Measurements from ENCODE around the gene TBCD. TPM values are rescaled to one million over a fixed set of nuclear protein-coding genes. Genes with fewer than 3 reads are reported as not detected.

TBCD gene
- total RNA-seq, 1 experiment from 2014 or later, result 173 TPM

DNA sequence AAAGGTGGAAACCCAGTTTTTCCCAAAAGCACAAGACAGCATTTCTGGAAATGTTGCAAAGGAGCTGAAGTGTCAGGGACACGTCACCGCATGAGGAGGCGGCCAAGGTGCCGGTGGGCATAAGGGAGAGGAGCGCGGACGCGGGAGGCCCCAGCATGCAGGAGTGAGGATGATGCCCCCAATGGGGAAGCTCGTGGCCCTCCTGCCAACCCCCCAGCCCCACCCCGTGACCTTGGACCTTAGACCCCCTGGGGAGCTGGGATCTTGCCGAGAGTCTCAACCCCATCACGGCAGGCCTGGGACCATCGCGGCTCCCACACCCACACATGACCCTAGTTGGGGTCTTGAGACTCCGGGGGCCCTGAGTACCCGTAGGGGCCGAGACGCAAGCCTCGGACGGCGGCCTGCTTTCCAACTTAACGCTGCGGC is 208.1 kb downstream of the TBCD start:
- Mint-ChIP-seq H3K27ac (no peak overlapping the region), H3K27me3 (ENCODE audit: low read depth) (no peaks in the 10 kb centered on the region), H3K9me3 (peaks cover 11% of the 10 kb centered on the region), H3K36me3 (peaks cover 24% of the 10 kb centered on the region), H3K4me1 (peaks cover 10% of the 10 kb centered on the region), H3K4me3 (no peak overlapping the region)
- ATAC-seq (no peak), DNase-seq (ENCODE audit: low spot score) (no peak)
- ChIA-PET CTCF (no interaction called here), POLR2A (no interaction called here)
- TF ChIP-seq FOXK1 (CRISPR knock-in tag; IDR thresholded peaks at IDR 0.05) (no peak), MXD4 (CRISPR knock-in tag; IDR thresholded peaks at IDR 0.05; ENCODE audit: borderline replicate concordance) (no peak)

DNA sequence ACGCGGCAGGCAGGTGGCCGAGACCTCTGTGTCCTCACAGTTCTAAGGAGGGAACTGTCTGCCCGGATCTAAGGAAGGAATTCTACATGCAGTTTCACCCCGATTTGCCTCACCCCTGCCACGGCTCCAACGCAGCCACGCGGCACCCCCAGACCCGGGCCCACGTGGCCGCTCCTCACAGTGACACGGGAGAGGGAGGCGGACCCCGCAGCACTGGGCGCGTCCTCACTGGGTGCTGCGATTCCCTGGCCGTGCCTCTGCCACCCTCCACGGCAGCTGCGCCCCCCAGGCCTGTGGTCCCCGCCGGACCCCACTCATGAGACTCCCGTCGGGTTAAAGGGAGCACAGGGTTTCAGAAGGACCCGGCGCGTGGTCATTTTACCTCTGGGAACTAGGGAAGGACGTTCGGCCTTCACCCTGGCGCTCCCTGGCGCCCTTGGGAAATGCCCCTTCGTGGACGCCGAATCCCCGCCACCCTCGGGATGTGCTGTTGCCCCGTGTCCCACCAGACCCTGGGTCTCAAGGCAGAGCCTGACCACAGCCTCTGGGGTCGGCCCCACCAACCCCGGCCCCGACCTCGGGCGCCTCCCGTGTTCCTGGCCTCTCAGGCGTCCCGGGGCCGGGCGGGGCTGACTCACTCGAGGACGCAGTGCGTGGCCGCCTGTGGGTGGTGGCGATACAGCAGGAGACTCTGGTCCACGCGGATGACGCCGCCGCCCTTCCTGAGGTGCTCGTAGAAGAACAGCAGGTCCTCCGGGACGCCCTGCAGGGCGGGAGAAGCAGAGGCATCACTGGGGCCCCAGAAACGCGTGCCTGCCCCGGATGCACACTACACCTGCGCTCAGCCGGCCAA is 208.8 kb downstream of the TBCD start:
- H3K27me3 Mint-ChIP-seq (ENCODE audit: low read depth), result no peaks in the 10 kb centered on the region
- H3K9me3 Mint-ChIP-seq, result peaks cover 5% of the 10 kb centered on the region
- ATAC-seq, result no peak
- TF ChIP-seq HMGA2 (CRISPR knock-in tag; IDR thresholded peaks at IDR 0.05) (no peak), JUN (CRISPR knock-in tag; IDR thresholded peaks at IDR 0.05) (no peak), ATF1 (CRISPR knock-in tag; IDR thresholded peaks at IDR 0.05) (no peak), ZNF138 (CRISPR knock-in tag; conservative IDR thresholded peaks at IDR 0.05) (no peak), ZSCAN18 (CRISPR knock-in tag; IDR thresholded peaks at IDR 0.05) (no peak), FOXP1 (CRISPR knock-in tag; IDR thresholded peaks at IDR 0.05; ENCODE audit: borderline replicate concordance) (no peak), NFYB (CRISPR knock-in tag; conservative IDR thresholded peaks at IDR 0.05; ENCODE audit: low read depth) (no peak), TEAD4 (CRISPR knock-in tag; IDR thresholded peaks at IDR 0.05) (no peak), ZNF263 (CRISPR knock-in tag; IDR thresholded peaks at IDR 0.05; ENCODE audit: low read depth) (no peak), ZNF396 (CRISPR knock-in tag; IDR thresholded peaks at IDR 0.05; ENCODE audit: borderline replicate concordance) (no peak), TCF7 (CRISPR knock-in tag; IDR thresholded peaks at IDR 0.05; ENCODE audit: low read depth) (no peak), NFE2L1 (CRISPR knock-in tag; IDR thresholded peaks at IDR 0.05) (no peak), FOXK1 (CRISPR knock-in tag; IDR thresholded peaks at IDR 0.05) (no peak), ZNF281 (CRISPR knock-in tag; IDR thresholded peaks at IDR 0.05) (no peak), GABPB1 (CRISPR knock-in tag; IDR thresholded peaks at IDR 0.05) (no peak), ESRRA (CRISPR knock-in tag; IDR thresholded peaks at IDR 0.05; ENCODE audit: borderline replicate concordance) (no peak)
- TF ChIP-seq, protein P1, sequence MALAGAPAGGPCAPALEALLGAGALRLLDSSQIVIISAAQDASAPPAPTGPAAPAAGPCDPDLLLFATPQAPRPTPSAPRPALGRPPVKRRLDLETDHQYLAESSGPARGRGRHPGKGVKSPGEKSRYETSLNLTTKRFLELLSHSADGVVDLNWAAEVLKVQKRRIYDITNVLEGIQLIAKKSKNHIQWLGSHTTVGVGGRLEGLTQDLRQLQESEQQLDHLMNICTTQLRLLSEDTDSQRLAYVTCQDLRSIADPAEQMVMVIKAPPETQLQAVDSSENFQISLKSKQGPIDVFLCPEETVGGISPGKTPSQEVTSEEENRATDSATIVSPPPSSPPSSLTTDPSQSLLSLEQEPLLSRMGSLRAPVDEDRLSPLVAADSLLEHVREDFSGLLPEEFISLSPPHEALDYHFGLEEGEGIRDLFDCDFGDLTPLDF (CRISPR knock-in tag; IDR thresholded peaks at IDR 0.05), result no peak
- TF ChIP-seq, protein P2, sequence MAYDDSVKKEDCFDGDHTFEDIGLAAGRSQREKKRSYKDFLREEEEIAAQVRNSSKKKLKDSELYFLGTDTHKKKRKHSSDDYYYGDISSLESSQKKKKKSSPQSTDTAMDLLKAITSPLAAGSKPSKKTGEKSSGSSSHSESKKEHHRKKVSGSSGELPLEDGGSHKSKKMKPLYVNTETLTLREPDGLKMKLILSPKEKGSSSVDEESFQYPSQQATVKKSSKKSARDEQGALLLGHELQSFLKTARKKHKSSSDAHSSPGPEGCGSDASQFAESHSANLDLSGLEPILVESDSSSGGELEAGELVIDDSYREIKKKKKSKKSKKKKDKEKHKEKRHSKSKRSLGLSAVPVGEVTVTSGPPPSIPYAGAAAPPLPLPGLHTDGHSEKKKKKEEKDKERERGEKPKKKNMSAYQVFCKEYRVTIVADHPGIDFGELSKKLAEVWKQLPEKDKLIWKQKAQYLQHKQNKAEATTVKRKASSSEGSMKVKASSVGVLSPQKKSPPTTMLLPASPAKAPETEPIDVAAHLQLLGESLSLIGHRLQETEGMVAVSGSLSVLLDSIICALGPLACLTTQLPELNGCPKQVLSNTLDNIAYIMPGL (CRISPR knock-in tag; IDR thresholded peaks at IDR 0.05), result no peak
- TF ChIP-seq, protein P3, sequence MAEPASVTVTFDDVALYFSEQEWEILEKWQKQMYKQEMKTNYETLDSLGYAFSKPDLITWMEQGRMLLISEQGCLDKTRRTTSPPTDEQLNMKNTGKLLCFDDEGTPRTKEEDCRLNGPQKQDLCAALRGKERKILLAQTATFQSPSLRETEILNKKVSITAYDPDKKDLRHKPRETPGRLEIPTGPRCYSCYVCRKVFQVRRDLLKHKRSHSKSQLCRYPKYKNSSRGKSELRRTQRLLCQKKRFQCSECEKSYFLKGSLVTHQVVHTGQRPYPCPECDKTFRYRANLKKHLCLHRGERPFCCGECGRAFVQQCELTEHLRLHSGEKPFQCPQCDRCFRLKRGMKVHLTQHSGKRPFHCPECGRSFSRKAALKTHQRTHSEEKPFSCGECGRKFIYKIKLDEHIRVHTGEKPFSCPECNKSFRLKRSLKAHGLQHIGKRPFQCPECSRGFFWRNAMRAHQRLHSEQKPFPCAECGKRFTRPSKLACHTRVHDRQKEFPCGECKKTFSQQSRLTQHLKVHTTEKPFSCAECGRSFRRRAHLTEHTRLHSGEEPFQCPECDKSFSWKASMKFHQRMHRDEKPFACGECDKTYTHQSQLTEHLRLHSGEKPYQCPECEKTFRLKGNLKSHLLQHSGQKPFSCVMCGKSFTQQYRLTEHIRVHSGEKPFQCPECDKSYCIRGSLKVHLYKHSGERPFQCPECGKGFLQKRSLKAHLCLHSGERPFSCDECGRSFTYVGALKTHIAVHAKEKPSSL (CRISPR knock-in tag; conservative IDR thresholded peaks at IDR 0.05), result no peak
- ChIA-PET POLR2A (no interaction called here), CTCF (no interaction called here)
- peaks cover 17% of the 10 kb centered on the region for H3K36me3 Mint-ChIP-seq
- no peak for DNase-seq (ENCODE audit: low spot score)
- no peak overlapping the region for H3K4me3 Mint-ChIP-seq
- H3K4me1 Mint-ChIP-seq, result peaks cover 10% of the 10 kb centered on the region
- H3K27ac Mint-ChIP-seq, result no peak overlapping the region
